Measurements from ENCODE around the gene FPR2.
"Not testable (repeated sequence)": the region's sequence is repeated elsewhere in the genome, so short reads cannot be mapped to it uniquely, and the experiment has no call there.

FPR2 gene

DNA sequence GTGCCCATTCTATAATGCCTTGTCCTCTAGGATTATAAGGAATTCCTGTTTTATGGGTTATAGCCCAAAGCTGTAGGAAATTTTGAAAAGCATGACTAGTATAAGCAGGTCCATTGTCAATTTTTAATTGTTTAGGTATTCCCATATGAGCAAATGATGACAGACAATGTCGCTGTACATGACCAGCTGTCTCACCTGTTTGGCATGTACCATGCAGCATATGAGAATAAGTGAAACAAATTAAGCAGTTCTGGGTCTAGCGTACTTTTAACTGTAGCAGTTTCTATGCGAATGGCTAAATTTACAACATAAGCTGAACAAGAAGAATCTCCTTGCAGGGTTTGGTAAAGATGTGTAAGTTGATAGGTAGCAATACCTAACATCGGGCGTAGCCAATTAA, 45.6 kb downstream of the FPR2 start:
- DNase-seq, result not testable (repeated sequence)

DNA sequence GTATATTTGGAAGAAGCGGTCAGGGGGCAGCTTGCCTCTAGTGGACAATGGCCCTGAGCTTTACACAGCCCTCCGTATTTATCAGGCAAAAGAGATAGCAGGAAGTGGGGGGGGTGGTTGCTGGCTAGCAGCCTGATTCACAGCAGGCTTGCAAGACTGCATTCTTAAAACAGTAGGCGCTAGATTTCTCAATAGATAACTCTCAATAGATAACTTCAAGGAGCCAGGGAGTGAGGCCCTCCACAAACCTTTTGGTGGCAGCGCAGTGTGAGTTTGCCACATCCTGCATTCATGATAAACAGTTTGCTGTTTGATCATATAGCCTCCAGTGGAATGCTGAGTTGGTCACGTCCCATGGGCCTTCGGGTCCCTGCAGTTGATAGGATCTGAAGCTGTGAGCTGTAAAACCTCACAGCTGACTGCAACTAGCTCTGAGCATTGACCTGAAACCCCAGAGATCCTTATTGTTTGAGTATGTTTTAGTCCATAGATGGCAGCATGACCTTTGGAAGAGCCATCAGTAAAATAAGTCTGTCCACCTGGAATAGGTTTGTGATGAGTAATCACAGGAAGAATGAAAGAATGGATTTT, 46.2 kb downstream of the FPR2 start:
- DNase-seq, result peak; percentile 52

DNA sequence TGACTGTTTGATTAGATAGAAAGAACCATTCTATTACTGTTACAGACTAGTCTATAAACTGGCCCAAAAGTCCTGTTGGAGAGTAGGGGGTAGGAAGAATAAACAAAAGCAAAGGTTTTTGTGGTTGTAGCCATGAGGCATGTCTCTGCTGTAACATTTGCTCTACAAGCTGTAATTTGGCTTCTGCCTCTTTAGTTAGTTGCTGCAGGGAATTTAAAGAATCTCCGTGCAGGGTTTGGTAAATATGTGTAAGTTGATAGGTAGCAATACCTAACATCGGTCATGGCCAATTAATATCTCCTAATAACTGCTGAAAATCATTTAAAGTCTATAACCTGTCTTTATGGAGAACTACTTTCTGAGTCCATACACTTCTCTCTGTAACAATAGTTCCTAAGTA, 46.9 kb downstream of the FPR2 start:
- no peak for DNase-seq

DNA sequence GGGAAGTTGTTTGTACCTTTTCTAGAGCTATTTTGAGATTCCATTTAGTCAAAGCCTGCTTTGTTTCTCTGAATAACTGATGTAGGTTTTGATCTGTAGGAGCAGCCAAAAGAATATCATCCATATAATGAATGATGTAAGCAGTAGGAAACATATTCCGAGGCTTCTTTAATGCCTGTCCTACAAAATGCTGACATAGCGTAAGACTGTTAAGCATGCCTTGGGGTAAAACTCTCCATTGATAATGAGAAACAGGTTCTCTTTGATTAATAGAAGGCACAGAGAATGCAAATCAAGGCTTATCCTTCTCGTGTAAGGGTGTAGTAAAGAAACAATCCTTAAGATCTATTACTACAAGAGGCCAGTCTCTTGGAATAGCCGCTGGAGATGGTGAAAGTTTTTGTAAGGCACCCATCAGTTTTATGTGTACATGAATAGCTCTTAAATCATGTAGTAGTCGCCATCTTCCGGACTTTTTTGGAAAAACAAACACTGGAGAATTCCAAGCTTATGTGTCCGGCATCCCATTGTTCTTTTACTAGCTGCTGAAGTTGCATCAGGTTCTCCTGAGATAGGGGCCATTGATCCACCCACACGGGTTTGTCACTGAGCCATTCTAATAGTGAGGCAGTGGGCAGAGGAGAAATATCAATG, 47.5 kb downstream of the FPR2 start:
- DNase-seq, result peak; percentile 58

DNA sequence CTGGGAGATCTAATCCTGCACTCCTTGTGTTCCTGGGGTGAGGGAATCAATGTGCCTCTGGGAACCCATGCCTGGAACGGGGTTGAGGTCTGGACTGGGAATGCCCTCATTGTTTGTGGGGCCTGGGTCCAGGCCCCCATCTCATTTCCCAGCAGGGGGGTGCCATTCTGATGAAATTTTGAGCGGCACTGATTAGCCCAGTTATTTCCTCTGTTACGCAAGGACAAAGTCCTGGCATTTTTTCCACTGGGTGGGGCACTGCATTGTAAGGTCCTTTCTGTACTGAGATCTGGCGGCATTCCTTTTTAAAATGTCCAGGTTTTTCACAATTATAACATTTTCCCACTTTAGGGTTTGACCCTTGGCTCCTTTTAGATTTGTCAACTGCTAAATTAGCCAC, 48.8 kb downstream of the FPR2 start:
- no peak for DNase-seq

DNA sequence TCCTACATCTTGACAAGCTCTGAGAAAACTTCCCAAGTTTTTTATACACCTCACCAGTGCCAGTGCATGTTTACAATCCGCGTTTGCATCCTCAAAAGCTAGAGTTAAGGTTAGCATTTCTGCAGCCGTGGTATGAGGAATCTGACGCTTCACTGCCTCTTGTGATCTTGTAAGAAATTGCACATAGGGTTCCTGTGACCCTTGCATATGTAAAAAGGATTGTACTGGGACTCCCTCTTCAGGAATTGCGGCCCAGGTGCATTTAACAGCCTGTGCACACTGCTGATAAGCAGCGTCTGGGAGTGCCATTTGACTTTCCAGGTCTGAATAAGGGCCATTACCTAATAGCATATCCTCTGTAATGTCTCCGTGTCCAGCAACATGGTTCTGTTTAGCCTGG, 49.2 kb downstream of the FPR2 start:
- DNase-seq, result peak; percentile 16

DNA sequence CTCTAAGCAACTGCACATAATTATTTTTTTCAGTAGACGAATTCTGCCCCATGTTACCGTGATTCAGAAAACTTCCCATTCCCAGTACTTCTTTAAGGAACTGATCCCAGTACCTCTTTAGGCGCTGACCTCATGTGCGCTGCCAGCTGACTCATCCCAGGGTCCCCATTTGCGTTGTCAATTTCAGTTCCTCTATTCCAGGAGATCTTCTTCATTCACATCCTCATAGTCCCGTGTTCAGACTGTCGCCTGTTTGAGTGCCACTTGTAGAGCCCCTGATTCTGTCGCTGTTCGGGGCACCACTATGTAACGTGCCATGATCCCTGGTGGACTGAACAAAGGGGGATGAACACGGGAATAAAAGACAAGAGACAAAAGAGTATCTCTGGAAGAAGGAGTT, 50.4 kb downstream of the FPR2 start:
- DNase-seq, result no peak

DNA sequence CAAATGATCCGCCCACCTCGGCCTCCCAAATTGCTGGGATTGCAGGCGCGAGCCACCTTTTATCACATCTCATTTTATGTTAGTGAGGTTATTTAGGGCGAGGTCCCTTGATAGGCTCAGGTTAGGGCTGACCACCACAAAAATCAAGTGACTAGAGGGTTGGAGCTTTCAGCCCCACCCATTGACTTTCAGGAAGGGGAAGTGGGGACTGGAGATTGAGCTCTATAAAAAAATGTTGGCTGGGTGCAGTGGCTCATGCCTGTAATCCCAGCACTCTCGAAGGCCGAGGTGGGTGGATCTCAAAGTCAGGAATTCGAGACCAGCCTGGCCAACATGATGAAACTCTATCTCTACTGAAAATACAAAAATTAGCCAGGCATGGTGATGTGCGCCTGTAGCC, 54.1 kb downstream of the FPR2 start:
- no peak for DNase-seq

DNA sequence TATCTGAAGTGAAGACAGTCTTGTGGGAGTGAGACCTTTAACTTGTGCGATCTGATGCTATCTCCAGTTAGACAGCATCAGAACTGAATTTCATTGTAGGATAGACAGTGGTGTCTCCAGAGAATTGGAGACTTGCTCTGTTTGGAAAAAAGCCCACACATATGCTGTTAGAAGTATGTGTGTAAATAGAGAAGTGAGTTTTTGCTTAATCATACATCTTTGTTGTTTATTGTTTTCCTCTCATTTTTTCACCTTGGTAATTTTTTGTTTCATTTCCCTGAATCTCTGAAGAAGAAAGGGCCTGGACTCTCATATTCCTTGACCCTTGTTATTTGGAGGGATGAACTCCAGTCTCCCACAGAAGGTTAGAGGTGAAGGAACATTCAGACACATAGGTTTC, 55.7 kb downstream of the FPR2 start:
- DNase-seq, result no peak

DNA sequence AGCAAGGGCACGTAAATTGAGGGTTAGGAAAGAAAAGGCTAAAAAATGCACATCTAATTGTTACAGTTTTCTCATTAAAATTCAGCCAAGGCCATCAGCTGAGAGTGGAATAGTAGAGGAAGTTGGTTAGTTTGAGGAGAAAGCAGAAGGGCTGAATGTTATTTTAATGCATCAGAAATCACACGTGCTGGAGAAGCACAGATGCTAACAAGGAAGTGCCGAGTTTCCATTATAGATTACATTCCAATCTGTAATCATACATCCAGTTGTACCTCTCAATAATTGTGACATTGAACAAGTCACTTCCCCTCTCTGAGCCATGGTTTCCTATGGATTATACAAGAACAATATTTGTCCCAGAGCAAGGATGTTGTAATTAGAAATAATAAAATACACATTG, 59.0 kb downstream of the FPR2 start:
- DNase-seq, result no peak
